Astrocyte (in vitro differentiated cells and primary cell): ENCODE measurements around the gene STRN3.

Source experiments
- EZH2 ChIP-seq: IDR thresholded peaks from 2 replicates; pipeline ENCODE4 v1.6.1; 2012; ENCODE audit warnings: mild to moderate bottlenecking, low read length, inconsistent platforms; ENCODE audit not compliant: insufficient read depth
- TF ChIP-seq, protein P1 (sequence below): IDR thresholded peaks from 2 replicates; pipeline ENCODE4 v1.5.1; 2011; ENCODE audit warnings: low read depth, mild to moderate bottlenecking, inconsistent platforms, low read length, moderate library complexity; ENCODE audit not compliant: insufficient read depth

- TF ChIP-seq, protein P1, sequence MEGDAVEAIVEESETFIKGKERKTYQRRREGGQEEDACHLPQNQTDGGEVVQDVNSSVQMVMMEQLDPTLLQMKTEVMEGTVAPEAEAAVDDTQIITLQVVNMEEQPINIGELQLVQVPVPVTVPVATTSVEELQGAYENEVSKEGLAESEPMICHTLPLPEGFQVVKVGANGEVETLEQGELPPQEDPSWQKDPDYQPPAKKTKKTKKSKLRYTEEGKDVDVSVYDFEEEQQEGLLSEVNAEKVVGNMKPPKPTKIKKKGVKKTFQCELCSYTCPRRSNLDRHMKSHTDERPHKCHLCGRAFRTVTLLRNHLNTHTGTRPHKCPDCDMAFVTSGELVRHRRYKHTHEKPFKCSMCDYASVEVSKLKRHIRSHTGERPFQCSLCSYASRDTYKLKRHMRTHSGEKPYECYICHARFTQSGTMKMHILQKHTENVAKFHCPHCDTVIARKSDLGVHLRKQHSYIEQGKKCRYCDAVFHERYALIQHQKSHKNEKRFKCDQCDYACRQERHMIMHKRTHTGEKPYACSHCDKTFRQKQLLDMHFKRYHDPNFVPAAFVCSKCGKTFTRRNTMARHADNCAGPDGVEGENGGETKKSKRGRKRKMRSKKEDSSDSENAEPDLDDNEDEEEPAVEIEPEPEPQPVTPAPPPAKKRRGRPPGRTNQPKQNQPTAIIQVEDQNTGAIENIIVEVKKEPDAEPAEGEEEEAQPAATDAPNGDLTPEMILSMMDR, result no peak
- TF ChIP-seq EZH2, result no peak
Observed at GRCh38 chr14:30966415-30967363, 59.5 kb downstream of the STRN3 start.
